T-helper 1 cell treated with Interleukin-12 subunit alpha and Interleukin-12 subunit beta and Interleukin-4 antibody, amounts not matched to agents 30 ng/mL and 1 ng/mL, for 36 hours (primary cell): Measurements from ENCODE around the gene PPP1R15B. TPM values are rescaled to one million over a fixed set of nuclear protein-coding genes. Genes with fewer than 3 reads are reported as not detected.

ENCODE experiments used
- total RNA-seq: library from RNA; stranded (reverse); gene quantifications from 2 replicates; pipeline ENCODE4 v1.2.3, GENCODE V29; 2022

PPP1R15B gene
- total RNA-seq, 1 donor from 2014 or later, result 75.6 TPM

Other genes starting within 250 kb of the PPP1R15B start
- not detected in 2 replicates for gene REN, start 245.5 kb downstream of the PPP1R15B start, total RNA-seq
- not detected in 2 replicates for gene KISS1, start 215.3 kb downstream of the PPP1R15B start, total RNA-seq
- gene GOLT1A, start 197.8 kb downstream of the PPP1R15B start, total RNA-seq, result not detected in 2 replicates
- 0.29 and 0.32 TPM in 2 replicates for gene PLEKHA6, start 51.9 kb downstream of the PPP1R15B start, total RNA-seq
- gene PIK3C2B, start 83.0 kb upstream of the PPP1R15B start, total RNA-seq, result 34.0 and 34.8 TPM in 2 replicates
- 86.3 and 90.2 TPM in 2 replicates for gene MDM4, start 104.6 kb upstream of the PPP1R15B start, total RNA-seq